ENCODE measurements around the gene UBE3D.
A peak's percentile ranks its signal among the peaks of the same experiment; 100 is the strongest.

The UBE3D gene

DNA sequence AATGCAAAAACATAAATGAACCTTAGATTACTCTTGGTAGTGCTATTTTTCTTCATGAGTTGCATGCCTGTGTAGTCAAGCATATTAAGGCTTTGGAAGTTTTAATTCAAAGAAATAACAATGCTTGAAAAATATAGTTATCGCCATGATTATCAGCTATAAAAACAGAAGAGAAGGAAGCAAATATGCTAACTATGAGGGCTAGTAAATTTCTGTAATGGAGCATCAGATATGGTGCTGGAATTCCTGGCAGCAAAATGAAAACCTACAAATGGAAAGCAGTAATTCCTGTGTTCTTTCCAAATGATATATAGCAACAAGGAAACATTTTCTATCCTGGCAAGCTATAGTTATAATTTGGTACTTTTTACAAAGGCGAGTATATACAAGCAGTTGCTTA, 31.6 kb upstream of the UBE3D start:
- DNase-seq (ENCODE audit: low read depth): peak; percentile 7
- TF ChIP-seq, protein P1, sequence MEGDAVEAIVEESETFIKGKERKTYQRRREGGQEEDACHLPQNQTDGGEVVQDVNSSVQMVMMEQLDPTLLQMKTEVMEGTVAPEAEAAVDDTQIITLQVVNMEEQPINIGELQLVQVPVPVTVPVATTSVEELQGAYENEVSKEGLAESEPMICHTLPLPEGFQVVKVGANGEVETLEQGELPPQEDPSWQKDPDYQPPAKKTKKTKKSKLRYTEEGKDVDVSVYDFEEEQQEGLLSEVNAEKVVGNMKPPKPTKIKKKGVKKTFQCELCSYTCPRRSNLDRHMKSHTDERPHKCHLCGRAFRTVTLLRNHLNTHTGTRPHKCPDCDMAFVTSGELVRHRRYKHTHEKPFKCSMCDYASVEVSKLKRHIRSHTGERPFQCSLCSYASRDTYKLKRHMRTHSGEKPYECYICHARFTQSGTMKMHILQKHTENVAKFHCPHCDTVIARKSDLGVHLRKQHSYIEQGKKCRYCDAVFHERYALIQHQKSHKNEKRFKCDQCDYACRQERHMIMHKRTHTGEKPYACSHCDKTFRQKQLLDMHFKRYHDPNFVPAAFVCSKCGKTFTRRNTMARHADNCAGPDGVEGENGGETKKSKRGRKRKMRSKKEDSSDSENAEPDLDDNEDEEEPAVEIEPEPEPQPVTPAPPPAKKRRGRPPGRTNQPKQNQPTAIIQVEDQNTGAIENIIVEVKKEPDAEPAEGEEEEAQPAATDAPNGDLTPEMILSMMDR (IDR thresholded peaks at IDR 0.05; ENCODE audit: control insufficient read depth, extremely low read depth, insufficient read depth): no peak
- H3K4me3 ChIP-seq (ENCODE audit: low read depth, low read length): no peak overlapping the region

- no peak overlapping the region for H3K4me3 ChIP-seq (ENCODE audit: low read depth, low read length)
- no peak for DNase-seq (ENCODE audit: low read depth)
- TF ChIP-seq, protein P1 (IDR thresholded peaks at IDR 0.05; ENCODE audit: control insufficient read depth, extremely low read depth, insufficient read depth): no peak
These were observed 31.1 kb upstream of the UBE3D start for GRCh38 chr6:83096791-83097190.

- H3K4me3 ChIP-seq (ENCODE audit: low read depth, low read length): no peak overlapping the region
- no peak for DNase-seq (ENCODE audit: low read depth)
- TF ChIP-seq, protein P1 (IDR thresholded peaks at IDR 0.05; ENCODE audit: control insufficient read depth, extremely low read depth, insufficient read depth): no peak
These were observed 27.2 kb upstream of the UBE3D start for GRCh38 chr6:83092756-83093399.

- TF ChIP-seq, protein P1 (IDR thresholded peaks at IDR 0.05; ENCODE audit: control insufficient read depth, extremely low read depth, insufficient read depth): no peak
- no peak overlapping the region for H3K4me3 ChIP-seq (ENCODE audit: low read depth, low read length)
- DNase-seq (ENCODE audit: low read depth): no peak
These were observed 21.1 kb upstream of the UBE3D start for GRCh38 chr6:83086751-83087150.

GRCh38 chr6:83083476-83083875, 17.8 kb upstream of the UBE3D start:
- peak; percentile 84 for DNase-seq (ENCODE audit: low read depth)
- TF ChIP-seq, protein P1 (IDR thresholded peaks at IDR 0.05; ENCODE audit: control insufficient read depth, extremely low read depth, insufficient read depth): no peak
- no peak overlapping the region for H3K4me3 ChIP-seq (ENCODE audit: low read depth, low read length)

DNA sequence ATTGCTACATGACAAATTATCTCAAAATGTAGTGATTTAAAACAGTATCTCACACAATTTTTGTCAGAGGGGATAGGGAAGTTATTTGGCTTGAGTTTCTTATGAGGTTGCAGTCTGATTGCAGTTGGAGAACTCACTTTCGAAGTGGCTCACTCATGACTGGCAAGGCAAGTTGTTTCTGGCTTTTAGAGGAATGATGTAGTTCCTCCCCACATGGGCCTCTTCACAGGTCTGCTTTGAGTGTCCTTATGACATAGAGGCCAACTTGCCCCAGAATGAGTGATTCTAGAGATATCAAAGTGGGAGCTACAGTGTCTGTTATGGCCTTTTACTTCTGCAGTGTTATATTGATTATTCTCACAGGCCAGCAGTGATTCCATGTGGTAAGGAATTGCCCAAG, 8.0 kb upstream of the UBE3D start:
- no peak overlapping the region for H3K4me3 ChIP-seq (ENCODE audit: low read depth, low read length)
- no peak for DNase-seq (ENCODE audit: low read depth)
- TF ChIP-seq, protein P1 (IDR thresholded peaks at IDR 0.05; ENCODE audit: control insufficient read depth, extremely low read depth, insufficient read depth): no peak

DNA sequence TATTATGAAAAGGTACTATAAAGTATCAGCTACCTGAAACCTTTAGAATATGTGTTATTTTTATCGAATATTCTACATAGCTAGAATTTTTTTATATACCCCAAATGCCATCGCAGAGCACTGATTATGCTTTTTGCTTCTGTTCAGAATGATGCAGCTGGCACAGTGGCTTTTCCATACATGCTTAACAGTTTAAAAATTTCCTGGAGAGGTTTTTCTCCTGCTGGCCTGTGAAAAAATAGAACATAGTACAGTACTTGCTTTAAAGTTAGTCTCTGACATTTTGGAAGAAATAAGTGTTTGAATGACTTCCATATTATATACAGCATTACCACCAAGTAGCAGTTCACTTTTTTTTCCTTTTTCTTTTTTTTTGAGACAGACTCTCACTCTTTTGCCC, 7.1 kb upstream of the UBE3D start:
- no peak overlapping the region for H3K4me3 ChIP-seq (ENCODE audit: low read depth, low read length)
- no peak for DNase-seq (ENCODE audit: low read depth)
- TF ChIP-seq, protein P1 (IDR thresholded peaks at IDR 0.05; ENCODE audit: control insufficient read depth, extremely low read depth, insufficient read depth): no peak

Data from LNCaP clone FGC (cell line).